Measurements from ENCODE around the gene SPIRE1. TPM values are rescaled to one million over a fixed set of nuclear protein-coding genes. Genes with fewer than 3 reads are reported as not detected.

The SPIRE1 gene
- total RNA-seq, 1 donor from 2014 or later: 47.0 TPM

DNA sequence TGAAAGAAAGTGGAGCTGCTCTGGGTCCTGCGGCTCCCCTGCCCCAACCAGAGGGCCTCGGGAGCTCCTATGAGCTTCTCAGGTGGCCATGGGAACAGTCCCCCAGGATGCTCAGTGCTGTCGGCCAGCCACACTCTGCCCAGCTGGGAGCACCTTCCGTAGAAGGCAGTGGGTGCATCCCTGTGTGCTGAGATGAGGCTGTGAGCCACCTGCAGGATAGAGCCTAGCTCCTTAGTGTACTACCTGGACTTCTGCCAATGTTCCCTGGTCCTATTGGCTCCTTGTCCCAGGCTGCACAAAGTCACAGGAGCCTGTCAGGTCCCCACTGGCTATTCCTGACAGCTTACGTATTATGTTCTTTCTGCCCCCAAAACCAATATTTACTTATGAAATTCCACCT is 234.1 kb downstream of the SPIRE1 start:
- Mint-ChIP-seq H3K27me3 (ENCODE audit: unreplicated experiment) (no peaks in the 10 kb centered on the region), H3K4me1 (ENCODE audit: unreplicated experiment) (peaks cover 8% of the 10 kb centered on the region), H3K9me3 (ENCODE audit: unreplicated experiment) (no peaks in the 10 kb centered on the region), H3K36me3 (ENCODE audit: unreplicated experiment) (peaks cover 12% of the 10 kb centered on the region), H3K27ac (ENCODE audit: unreplicated experiment) (no peak overlapping the region), H3K4me3 (ENCODE audit: unreplicated experiment) (no peak overlapping the region)
- DNase-seq (ENCODE audit: extremely low spot score, unreplicated experiment): no peak
- TF ChIP-seq, protein P1, sequence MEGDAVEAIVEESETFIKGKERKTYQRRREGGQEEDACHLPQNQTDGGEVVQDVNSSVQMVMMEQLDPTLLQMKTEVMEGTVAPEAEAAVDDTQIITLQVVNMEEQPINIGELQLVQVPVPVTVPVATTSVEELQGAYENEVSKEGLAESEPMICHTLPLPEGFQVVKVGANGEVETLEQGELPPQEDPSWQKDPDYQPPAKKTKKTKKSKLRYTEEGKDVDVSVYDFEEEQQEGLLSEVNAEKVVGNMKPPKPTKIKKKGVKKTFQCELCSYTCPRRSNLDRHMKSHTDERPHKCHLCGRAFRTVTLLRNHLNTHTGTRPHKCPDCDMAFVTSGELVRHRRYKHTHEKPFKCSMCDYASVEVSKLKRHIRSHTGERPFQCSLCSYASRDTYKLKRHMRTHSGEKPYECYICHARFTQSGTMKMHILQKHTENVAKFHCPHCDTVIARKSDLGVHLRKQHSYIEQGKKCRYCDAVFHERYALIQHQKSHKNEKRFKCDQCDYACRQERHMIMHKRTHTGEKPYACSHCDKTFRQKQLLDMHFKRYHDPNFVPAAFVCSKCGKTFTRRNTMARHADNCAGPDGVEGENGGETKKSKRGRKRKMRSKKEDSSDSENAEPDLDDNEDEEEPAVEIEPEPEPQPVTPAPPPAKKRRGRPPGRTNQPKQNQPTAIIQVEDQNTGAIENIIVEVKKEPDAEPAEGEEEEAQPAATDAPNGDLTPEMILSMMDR (IDR thresholded peaks at IDR 0.05): no peak

DNA sequence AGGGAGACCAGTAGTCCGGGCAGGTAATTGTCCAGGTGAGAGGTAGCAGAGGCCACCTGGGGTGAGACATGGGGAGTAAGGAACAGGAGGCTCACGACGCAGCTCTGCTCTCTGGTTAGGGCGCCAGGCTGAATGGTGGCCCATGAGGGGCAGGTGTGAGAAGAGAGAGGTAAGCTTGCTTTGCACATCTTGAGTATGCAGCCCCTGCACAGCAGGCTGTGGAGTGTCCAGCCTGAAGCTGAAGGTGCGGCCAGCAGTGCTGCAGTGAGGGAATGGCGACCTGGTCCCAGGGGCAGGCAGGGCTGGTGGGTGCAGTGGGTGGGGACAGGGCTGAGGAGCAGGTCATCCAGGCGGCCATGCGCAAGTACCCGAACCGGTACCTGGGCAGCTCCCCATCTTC is 234.5 kb downstream of the SPIRE1 start:
- Mint-ChIP-seq H3K4me1 (ENCODE audit: unreplicated experiment) (peaks cover 8% of the 10 kb centered on the region), H3K4me3 (ENCODE audit: unreplicated experiment) (no peak overlapping the region), H3K27me3 (ENCODE audit: unreplicated experiment) (no peaks in the 10 kb centered on the region), H3K27ac (ENCODE audit: unreplicated experiment) (no peak overlapping the region), H3K9me3 (ENCODE audit: unreplicated experiment) (no peaks in the 10 kb centered on the region), H3K36me3 (ENCODE audit: unreplicated experiment) (peaks cover 9% of the 10 kb centered on the region)
- TF ChIP-seq, protein P1 (IDR thresholded peaks at IDR 0.05): no peak
- DNase-seq (ENCODE audit: extremely low spot score, unreplicated experiment): no peak

DNA sequence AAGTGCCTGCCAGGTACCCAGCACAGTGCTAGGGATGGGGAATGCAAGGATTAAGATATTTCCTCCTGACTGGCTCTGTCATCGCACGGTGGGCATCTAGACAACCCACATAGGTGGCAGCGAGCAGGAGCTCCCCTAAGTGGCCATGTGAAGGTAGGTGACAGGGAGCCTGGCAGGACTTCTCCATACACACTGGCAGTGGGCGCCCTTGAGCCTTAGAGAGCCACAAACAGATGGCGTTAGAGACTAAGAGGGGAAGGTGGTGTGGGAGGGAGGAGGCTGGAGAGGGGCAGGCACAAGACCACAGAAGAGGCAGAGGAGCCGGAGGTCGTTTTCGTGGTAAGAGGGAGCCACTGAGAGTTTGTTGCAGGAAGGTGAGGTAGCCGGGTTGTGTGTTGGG is 235.0 kb downstream of the SPIRE1 start:
- TF ChIP-seq, protein P1 (IDR thresholded peaks at IDR 0.05): no peak
- DNase-seq (ENCODE audit: extremely low spot score, unreplicated experiment): no peak
- Mint-ChIP-seq H3K27me3 (ENCODE audit: unreplicated experiment) (no peaks in the 10 kb centered on the region), H3K27ac (ENCODE audit: unreplicated experiment) (no peak overlapping the region), H3K4me3 (ENCODE audit: unreplicated experiment) (no peak overlapping the region), H3K9me3 (ENCODE audit: unreplicated experiment) (no peaks in the 10 kb centered on the region), H3K36me3 (ENCODE audit: unreplicated experiment) (peaks cover 8% of the 10 kb centered on the region), H3K4me1 (ENCODE audit: unreplicated experiment) (peaks cover 8% of the 10 kb centered on the region)

DNA sequence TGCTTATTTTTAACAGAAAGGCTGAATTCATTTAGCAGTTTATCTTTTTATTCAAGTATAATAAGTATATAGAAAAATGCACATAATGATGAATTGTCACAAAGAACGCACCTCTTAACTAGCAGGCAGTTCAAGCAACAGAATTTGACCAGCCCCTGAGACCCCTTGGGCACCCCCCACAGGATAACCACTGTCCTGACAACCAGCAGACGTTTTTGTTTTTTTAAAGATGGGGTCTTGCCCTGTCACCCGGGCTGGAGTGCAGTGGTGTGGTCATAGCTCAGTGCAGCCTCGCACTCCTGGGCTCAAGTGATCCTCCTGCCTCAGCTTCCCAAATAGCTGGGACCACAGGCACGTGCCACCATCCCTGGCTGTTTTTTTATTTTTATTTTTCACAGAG is 236.2 kb downstream of the SPIRE1 start:
- Mint-ChIP-seq H3K9me3 (ENCODE audit: unreplicated experiment) (no peaks in the 10 kb centered on the region), H3K4me1 (ENCODE audit: unreplicated experiment) (peaks cover 11% of the 10 kb centered on the region), H3K4me3 (ENCODE audit: unreplicated experiment) (no peak overlapping the region), H3K27ac (ENCODE audit: unreplicated experiment) (no peak overlapping the region), H3K27me3 (ENCODE audit: unreplicated experiment) (no peaks in the 10 kb centered on the region), H3K36me3 (ENCODE audit: unreplicated experiment) (peaks cover 8% of the 10 kb centered on the region)
- DNase-seq (ENCODE audit: extremely low spot score, unreplicated experiment): no peak
- TF ChIP-seq, protein P1 (IDR thresholded peaks at IDR 0.05): no peak

DNA sequence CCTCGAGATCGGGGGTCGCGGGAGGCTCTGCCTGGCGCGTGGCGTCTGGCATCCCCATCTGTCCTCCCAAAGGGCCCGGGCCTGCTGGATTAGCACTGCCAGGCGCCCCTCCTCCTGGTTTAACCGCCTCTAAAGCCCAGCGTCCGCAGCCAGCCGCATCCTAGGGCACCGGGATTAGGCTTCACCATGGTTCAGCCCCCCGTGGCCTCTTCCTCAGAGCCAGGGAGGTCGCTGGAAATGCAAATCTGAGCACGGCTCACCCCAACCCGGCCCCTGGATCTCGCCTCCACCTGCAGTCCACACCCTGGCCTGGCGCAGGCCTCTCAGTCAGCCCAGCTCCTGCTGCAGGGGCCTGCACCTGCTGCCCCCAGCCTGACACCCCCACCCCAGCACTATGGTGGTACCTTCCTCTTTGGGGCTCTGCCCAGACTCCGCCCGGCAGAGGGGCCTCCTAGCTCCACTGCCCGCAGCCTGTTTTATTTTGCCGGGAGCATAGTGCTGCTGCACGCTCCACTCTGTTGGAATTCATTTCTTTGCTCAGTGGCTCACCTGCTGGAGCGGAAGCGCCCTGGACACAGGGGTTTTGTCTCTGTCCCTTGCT is 237.0 kb downstream of the SPIRE1 start:
- DNase-seq (ENCODE audit: extremely low spot score, unreplicated experiment): no peak
- Mint-ChIP-seq H3K36me3 (ENCODE audit: unreplicated experiment) (peaks cover 8% of the 10 kb centered on the region), H3K27ac (ENCODE audit: unreplicated experiment) (peak overlapping the region; percentile 54), H3K27me3 (ENCODE audit: unreplicated experiment) (no peaks in the 10 kb centered on the region), H3K4me1 (ENCODE audit: unreplicated experiment) (peaks cover 18% of the 10 kb centered on the region), H3K9me3 (ENCODE audit: unreplicated experiment) (no peaks in the 10 kb centered on the region), H3K4me3 (ENCODE audit: unreplicated experiment) (peak overlapping the region; percentile 66)
- TF ChIP-seq, protein P1 (IDR thresholded peaks at IDR 0.05): no peak

All from osteocyte (in vitro differentiated cells).